HG03066 (cell line): ENCODE data around the gene PLA2G3.
"Not testable (repeated sequence)": the region's sequence is repeated elsewhere in the genome, so short reads cannot be mapped to it uniquely, and the experiment has no call there.

ENCODE experiments used
- ATAC-seq: cut with Tn5 transposase; IDR thresholded peaks from one replicate; pipeline ENCODE4 v1.9.1; 2021; ENCODE audit warnings: low read depth; ENCODE audit not compliant: unreplicated experiment

The PLA2G3 gene

GRCh38 chr22:31139866-31140716, at the start of gene PLA2G3:
PLA2G3 (minus strand) TSS chr22:31140508; CDS start chr22:31140354, 154 bp downstream.
- ATAC-seq = no peak

GRCh38 chr22:31187627-31188026, 47.3 kb upstream of the PLA2G3 start:
- no peak for ATAC-seq

- no peak for ATAC-seq
Measured at GRCh38 chr22:31185056-31185455, 44.7 kb upstream of the PLA2G3 start.

GRCh38 chr22:31184015-31184414, 43.7 kb upstream of the PLA2G3 start:
- no peak for ATAC-seq

- ATAC-seq = no peak
Measured at GRCh38 chr22:31179345-31179744, 39.0 kb upstream of the PLA2G3 start.

- ATAC-seq = no peak
Measured at GRCh38 chr22:31178859-31179258, 38.6 kb upstream of the PLA2G3 start.

- ATAC-seq = no peak
Measured at GRCh38 chr22:31177420-31178162, 37.3 kb upstream of the PLA2G3 start.

GRCh38 chr22:31176923-31177322, 36.6 kb upstream of the PLA2G3 start:
- no peak for ATAC-seq

- no peak for ATAC-seq
Measured at GRCh38 chr22:31173386-31174145, 33.3 kb upstream of the PLA2G3 start.

GRCh38 chr22:31171734-31172133, 31.4 kb upstream of the PLA2G3 start:
- not testable (repeated sequence) for ATAC-seq

GRCh38 chr22:31170971-31171370, 30.7 kb upstream of the PLA2G3 start:
- no peak for ATAC-seq

GRCh38 chr22:31162015-31162765, 21.9 kb upstream of the PLA2G3 start:
- ATAC-seq = no peak

GRCh38 chr22:31161386-31161785, 21.1 kb upstream of the PLA2G3 start:
- no peak for ATAC-seq

- peak; percentile 21 for ATAC-seq
Measured at GRCh38 chr22:31160328-31160978, 20.1 kb upstream of the PLA2G3 start.

GRCh38 chr22:31155422-31155821, 15.1 kb upstream of the PLA2G3 start:
- ATAC-seq = no peak

- no peak for ATAC-seq
Measured at GRCh38 chr22:31154975-31155374, 14.7 kb upstream of the PLA2G3 start.

- no peak for ATAC-seq
Measured at GRCh38 chr22:31153357-31153756, 13.0 kb upstream of the PLA2G3 start.

GRCh38 chr22:31151872-31152271, 11.6 kb upstream of the PLA2G3 start:
- ATAC-seq = no peak

- no peak for ATAC-seq
Measured at GRCh38 chr22:31150615-31151014, 10.3 kb upstream of the PLA2G3 start.
